Measurements from ENCODE around the gene CEND1. TPM values are rescaled to one million over a fixed set of nuclear protein-coding genes. Genes with fewer than 3 reads are reported as not detected.
"Not testable (repeated sequence)": the region's sequence is repeated elsewhere in the genome, so short reads cannot be mapped to it uniquely, and the experiment has no call there.

The CEND1 gene
- total RNA-seq, 1 donor from 2014 or later, result 0.27 TPM

DNA sequence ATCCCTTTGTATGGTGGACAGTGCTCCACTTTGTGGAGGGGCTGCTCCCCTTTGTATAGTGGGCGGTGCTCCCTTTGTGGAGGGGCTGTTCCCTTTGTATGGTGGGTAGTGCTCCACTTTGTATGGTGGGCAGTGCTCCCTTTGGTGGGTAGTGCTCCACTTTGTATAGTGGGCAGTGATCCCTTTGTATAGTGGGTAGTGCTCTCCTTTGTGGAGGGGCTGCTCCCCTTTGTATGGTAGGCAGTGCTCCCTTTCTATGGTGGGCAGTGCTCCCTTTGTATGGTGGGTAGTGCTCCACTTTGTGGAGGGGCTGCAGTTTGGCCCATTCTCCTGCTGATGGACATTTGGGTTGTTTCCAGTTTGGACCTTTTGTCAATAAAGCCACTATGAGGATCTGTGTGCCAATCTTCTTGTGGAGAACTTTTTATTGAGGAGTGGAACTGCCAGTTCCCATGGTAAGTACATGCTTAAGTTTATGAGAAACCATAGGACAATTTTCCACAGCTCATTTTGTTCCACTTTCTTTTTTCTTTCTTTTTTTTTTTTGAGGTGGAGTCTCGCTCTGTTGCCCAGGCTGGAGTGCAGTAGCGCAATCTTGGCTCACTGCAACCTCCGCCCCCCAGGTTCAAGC lies 47.2 kb downstream of the CEND1 start:
- no peak for DNase-seq (ENCODE audit: extremely low spot score, unreplicated experiment)
- Mint-ChIP-seq H3K4me3 (ENCODE audit: unreplicated experiment) (no peak overlapping the region), H3K4me1 (ENCODE audit: unreplicated experiment) (peaks cover 11% of the 10 kb centered on the region), H3K9me3 (ENCODE audit: unreplicated experiment) (no peaks in the 10 kb centered on the region), H3K27me3 (ENCODE audit: unreplicated experiment) (no peaks in the 10 kb centered on the region), H3K36me3 (ENCODE audit: unreplicated experiment) (no peaks in the 10 kb centered on the region), H3K27ac (ENCODE audit: unreplicated experiment) (no peak overlapping the region)
- TF ChIP-seq, protein P1, sequence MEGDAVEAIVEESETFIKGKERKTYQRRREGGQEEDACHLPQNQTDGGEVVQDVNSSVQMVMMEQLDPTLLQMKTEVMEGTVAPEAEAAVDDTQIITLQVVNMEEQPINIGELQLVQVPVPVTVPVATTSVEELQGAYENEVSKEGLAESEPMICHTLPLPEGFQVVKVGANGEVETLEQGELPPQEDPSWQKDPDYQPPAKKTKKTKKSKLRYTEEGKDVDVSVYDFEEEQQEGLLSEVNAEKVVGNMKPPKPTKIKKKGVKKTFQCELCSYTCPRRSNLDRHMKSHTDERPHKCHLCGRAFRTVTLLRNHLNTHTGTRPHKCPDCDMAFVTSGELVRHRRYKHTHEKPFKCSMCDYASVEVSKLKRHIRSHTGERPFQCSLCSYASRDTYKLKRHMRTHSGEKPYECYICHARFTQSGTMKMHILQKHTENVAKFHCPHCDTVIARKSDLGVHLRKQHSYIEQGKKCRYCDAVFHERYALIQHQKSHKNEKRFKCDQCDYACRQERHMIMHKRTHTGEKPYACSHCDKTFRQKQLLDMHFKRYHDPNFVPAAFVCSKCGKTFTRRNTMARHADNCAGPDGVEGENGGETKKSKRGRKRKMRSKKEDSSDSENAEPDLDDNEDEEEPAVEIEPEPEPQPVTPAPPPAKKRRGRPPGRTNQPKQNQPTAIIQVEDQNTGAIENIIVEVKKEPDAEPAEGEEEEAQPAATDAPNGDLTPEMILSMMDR (IDR thresholded peaks at IDR 0.05), result no peak

DNA sequence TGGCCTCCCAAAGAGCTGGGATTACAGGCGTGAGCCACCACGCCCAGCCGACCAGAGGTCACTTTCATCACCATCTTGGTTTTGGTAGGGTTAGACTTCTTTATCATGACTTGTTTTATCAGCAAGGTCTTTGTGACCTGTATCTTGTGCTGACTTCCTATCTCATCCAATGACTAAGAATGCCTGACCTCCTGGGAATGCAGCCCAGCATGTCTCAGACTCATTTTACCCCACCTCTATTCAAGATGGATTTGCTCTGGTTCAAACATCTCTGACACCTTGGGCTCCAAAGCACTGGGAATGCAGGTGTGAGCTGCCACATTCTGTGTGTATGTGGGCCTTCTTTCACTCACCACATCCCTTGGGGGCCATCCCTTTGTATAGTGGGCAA lies 47.7 kb downstream of the CEND1 start:
- DNase-seq (ENCODE audit: extremely low spot score, unreplicated experiment), result no peak
- H3K9me3 Mint-ChIP-seq (ENCODE audit: unreplicated experiment), result no peaks in the 10 kb centered on the region
- no peak overlapping the region for H3K4me3 Mint-ChIP-seq (ENCODE audit: unreplicated experiment)
- peaks cover 4% of the 10 kb centered on the region for H3K27me3 Mint-ChIP-seq (ENCODE audit: unreplicated experiment)
- TF ChIP-seq, protein P1 (IDR thresholded peaks at IDR 0.05), result no peak
- no peak overlapping the region for H3K27ac Mint-ChIP-seq (ENCODE audit: unreplicated experiment)
- no peaks in the 10 kb centered on the region for H3K36me3 Mint-ChIP-seq (ENCODE audit: unreplicated experiment)
- peaks cover 16% of the 10 kb centered on the region for H3K4me1 Mint-ChIP-seq (ENCODE audit: unreplicated experiment)

DNA sequence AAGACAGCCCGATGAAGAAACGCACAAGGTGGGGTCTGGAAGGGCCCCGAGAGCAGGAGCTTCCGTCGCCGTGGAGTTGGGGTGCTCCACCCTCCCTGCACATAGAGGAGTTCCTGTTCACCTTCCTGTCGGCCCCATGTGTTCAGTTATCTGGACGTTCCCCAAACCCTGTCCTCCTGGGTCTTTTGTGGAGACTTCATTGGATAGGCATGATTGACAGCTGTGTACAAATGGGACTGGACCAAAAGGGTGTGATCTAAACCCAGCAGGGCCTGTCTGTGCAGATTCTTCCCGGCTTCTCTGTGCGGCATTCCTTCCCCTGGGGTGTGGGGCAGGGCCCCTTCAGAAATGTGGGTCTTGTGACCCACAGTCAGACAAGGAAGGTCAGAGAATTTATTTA lies 52.0 kb downstream of the CEND1 start:
- not testable (repeated sequence) for H3K9me3 Mint-ChIP-seq (ENCODE audit: unreplicated experiment); DNase-seq (ENCODE audit: extremely low spot score, unreplicated experiment); H3K36me3 Mint-ChIP-seq (ENCODE audit: unreplicated experiment); H3K4me3 Mint-ChIP-seq (ENCODE audit: unreplicated experiment); H3K27me3 Mint-ChIP-seq (ENCODE audit: unreplicated experiment)
- Mint-ChIP-seq H3K4me1 (ENCODE audit: unreplicated experiment) (peaks cover 10% of the 10 kb centered on the region), H3K27ac (ENCODE audit: unreplicated experiment) (peak overlapping the region; percentile 18)

DNA sequence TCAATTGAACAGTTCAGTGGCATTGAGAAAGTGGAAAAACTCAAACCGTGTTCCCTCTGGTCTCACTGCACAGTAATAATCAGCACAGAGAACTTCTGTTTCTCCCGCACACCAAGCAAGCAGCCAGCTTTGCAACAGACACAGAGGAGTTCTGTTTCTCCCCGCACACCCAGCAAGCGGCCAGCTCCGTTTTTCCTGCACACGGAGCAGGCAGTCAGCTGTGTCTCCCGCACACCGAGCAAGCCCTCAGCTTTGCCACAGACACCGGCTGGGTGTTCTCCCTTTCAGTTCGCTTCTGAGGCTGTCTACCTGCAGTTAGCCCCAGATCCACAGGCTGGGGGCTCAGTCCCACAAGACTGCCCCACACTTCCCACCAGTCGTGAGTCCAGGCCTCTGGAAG lies 52.5 kb downstream of the CEND1 start:
- peaks cover 6% of the 10 kb centered on the region for H3K27me3 Mint-ChIP-seq (ENCODE audit: unreplicated experiment)
- TF ChIP-seq, protein P1 (IDR thresholded peaks at IDR 0.05), result no peak
- H3K36me3 Mint-ChIP-seq (ENCODE audit: unreplicated experiment), result no peaks in the 10 kb centered on the region
- no peak overlapping the region for H3K4me3 Mint-ChIP-seq (ENCODE audit: unreplicated experiment)
- H3K9me3 Mint-ChIP-seq (ENCODE audit: unreplicated experiment), result no peaks in the 10 kb centered on the region
- H3K27ac Mint-ChIP-seq (ENCODE audit: unreplicated experiment), result no peak overlapping the region
- no peak for DNase-seq (ENCODE audit: extremely low spot score, unreplicated experiment)
- H3K4me1 Mint-ChIP-seq (ENCODE audit: unreplicated experiment), result peaks cover 10% of the 10 kb centered on the region

Other genes starting within 250 kb of the CEND1 start
- gene LMNTD2, start 229.4 kb downstream of the CEND1 start, total RNA-seq, result 6.0 and 6.4 TPM in 2 replicates
- 8.0 and 9.3 TPM in 2 replicates for gene RASSF7, start 229.1 kb downstream of the CEND1 start, total RNA-seq
- gene PHRF1, start 213.6 kb downstream of the CEND1 start, total RNA-seq, result 31.5 TPM in 2 replicates
- gene IRF7, start 174.1 kb downstream of the CEND1 start, total RNA-seq, result 14.4 and 15.4 TPM in 2 replicates
- not detected in 2 replicates for gene CDHR5, start 165.1 kb downstream of the CEND1 start, total RNA-seq
- not detected in 2 replicates for gene SCT, start 162.9 kb downstream of the CEND1 start, total RNA-seq
- 1.7 and 1.8 TPM in 2 replicates for gene DRD4, start 152.8 kb downstream of the CEND1 start, total RNA-seq
- 113 and 121 TPM in 2 replicates for gene DEAF1, start 94.9 kb downstream of the CEND1 start, total RNA-seq
- 43.9 and 45.2 TPM in 2 replicates for gene TMEM80, start 94.3 kb downstream of the CEND1 start, total RNA-seq
- gene EPS8L2, start 83.9 kb downstream of the CEND1 start, total RNA-seq, result 32.4 and 39.3 TPM in 2 replicates
- gene TALDO1, start 42.6 kb downstream of the CEND1 start, total RNA-seq, result 156 and 171 TPM in 2 replicates
- gene GATD1, start 12.6 kb downstream of the CEND1 start, total RNA-seq, result 79.1 and 84.4 TPM in 2 replicates
- gene SLC25A22, start 8.2 kb upstream of the CEND1 start, total RNA-seq, result 18.7 and 19.7 TPM in 2 replicates
- 13.4 and 15.6 TPM in 2 replicates for gene PIDD1, start 15.1 kb upstream of the CEND1 start, total RNA-seq
- gene RPLP2, start 19.9 kb upstream of the CEND1 start, total RNA-seq, result 1,500 and 1,514 TPM in 2 replicates
- gene PNPLA2, start 28.8 kb upstream of the CEND1 start, total RNA-seq, result 83.8 and 96.4 TPM in 2 replicates
- gene CRACR2B, start 37.8 kb upstream of the CEND1 start, total RNA-seq, result 3.9 and 4.2 TPM in 2 replicates
- gene CD151, start 42.9 kb upstream of the CEND1 start, total RNA-seq, result 377 and 379 TPM in 2 replicates
- 170 and 193 TPM in 2 replicates for gene POLR2L, start 52.4 kb upstream of the CEND1 start, total RNA-seq
- gene TSPAN4, start 52.8 kb upstream of the CEND1 start, total RNA-seq, result 163 and 175 TPM in 2 replicates
- 112 and 120 TPM in 2 replicates for gene CHID1, start 120.7 kb upstream of the CEND1 start, total RNA-seq
- gene AP2A2, start 135.8 kb upstream of the CEND1 start, total RNA-seq, result 96.7 and 102 TPM in 2 replicates
- gene MUC6, start 246.6 kb upstream of the CEND1 start, total RNA-seq, result not detected in 2 replicates